Heart left ventricle (tissue), 16 donors: Measurements from ENCODE around the gene HSF2BP. TPM values are rescaled to one million over a fixed set of nuclear protein-coding genes. Genes with fewer than 3 reads are reported as not detected.

ENCODE experiments used
- ATAC-seq, 4 donors: fragments of 200-7000 bp; cut with Tn5 transposase; one replicate each; pipeline ENCODE4 v1.9.1; 2020 to 2022; ENCODE audit warnings: moderate library complexity in 4 of 4, mild to moderate bottlenecking in 3 of 4, moderate number of reproducible peaks in 1 of 4
- DNase-seq, 5 donors: peaks; one replicate each; pipeline ENCODE4 v3.0.0-alpha.2; 2020
- H3K27ac ChIP-seq, 12 donors: fragments of 200-600 bp; sonication (generic) in 4 of 12; one replicate each; pipeline versions ENCODE4 v1.5.0 to v1.8.0; 2016 to 2022; ENCODE audit warnings: mild to moderate bottlenecking in 2 of 12
- H3K27me3 ChIP-seq, 9 donors: fragments of 200-600 bp; sonication (generic) in 2 of 9; one replicate each; pipeline versions ENCODE4 v1.5.1 to v1.8.0; 2016 to 2022; ENCODE audit warnings: mild to moderate bottlenecking in 3 of 9
- H3K36me3 ChIP-seq, 9 donors: fragments of 200-600 bp; sonication (generic) in 2 of 9; one replicate each; pipeline versions ENCODE4 v1.5.0 to v1.8.0; 2018 to 2022; ENCODE audit warnings: mild to moderate bottlenecking in 2 of 9
- H3K4me1 ChIP-seq, 12 donors: fragments of 200-600 bp; sonication (generic) in 4 of 12; one replicate each; pipeline versions ENCODE4 v1.5.0 to v1.8.0; 2016 to 2022; ENCODE audit warnings: mild to moderate bottlenecking in 3 of 12
- H3K4me3 ChIP-seq, 12 donors: fragments of 200-600 bp; sonication (generic) in 4 of 12; one replicate each; pipeline versions ENCODE4 v1.5.0 to v1.8.0; 2017 to 2022; ENCODE audit warnings: mild to moderate bottlenecking in 9 of 12, moderate library complexity in 4 of 12
- H3K9me3 ChIP-seq, 12 donors: fragments of 200-600 bp; sonication (generic) in 4 of 12; one replicate each; pipeline versions ENCODE4 v1.5.0 to v1.8.0; 2016 to 2022; ENCODE audit warnings: mild to moderate bottlenecking in 1 of 12
- POLR2A ChIP-seq, 2 donors: fragments of 450-650 bp; IDR thresholded peaks; one replicate each; pipeline ENCODE4 v1.6.1; 2017; ENCODE audit warnings: antibody characterized with exemption in 2 of 2, mild to moderate bottlenecking in 2 of 2, moderate library complexity in 2 of 2
- whole genome bisulfite sequencing, 4 donors: extraction: QIAGEN DNeasy Blood & Tissue Kit in 2 of 4; methylation state at CpG; one replicate each; pipeline versions ENCODE4 v1.1.5 to v1.1.7; 2013 to 2018; 5-methylcytosine and 5-hydroxymethylcytosine counted together
- intact Hi-C, 10 donors: fragments of 100-400 bp; cut with DNase I; formaldehyde crosslinking; loops; one replicate each; pipeline versions ENCODE4 v1.11.1 to v1.14.2; 2022
- polyA plus RNA-seq, 2 donors: library from polyadenylated mRNA; stranded (reverse); fragments of 200-250 nt; gene quantifications; one replicate each; pipeline ENCODE4 v1.2.3, GENCODE V29; 2013
- total RNA-seq, 9 donors: library from RNA; depleted of rRNA in 2 of 9; stranded (reverse); fragments of >200 nt in 2 of 9; fragmentation: NEBNext Ultra II Directional in 3 of 9; extraction: Animal tissue kit (Norgen Biotek cat#: 25700) in 3 of 9; gene quantifications; one replicate each; pipeline versions ENCODE4 v1.1.0 to v1.2.4, GENCODE V29; 2016 to 2023
- TF ChIP-seq, protein P1 (sequence below), 12 donors: fragments of 200-600 bp; sonication (generic) in 4 of 12; IDR thresholded peaks; one replicate each; pipeline versions ENCODE4 v1.5.0 to v1.8.0; 2018 to 2022; ENCODE audit warnings: antibody characterized with exemption in 12 of 12, mild to moderate bottlenecking in 5 of 12
- donor health status: ischemic (EF 13 %, LVEDD 7.1; RV severe dilation, severe dysfunction).
- donor health status: healthy with polysubstance abuse.
- donor health status: DM: no; HTN: yes; CAD: no.
- donor health status: DM: no; HTN: no; CAD: no.
- donor health status: ischemic (EF 25% LVEDD 6.9; RV normal size, moderate dysfunction).
- donor health status: ischemic (EF 25% LVEDD 5.7; RV mildly dilated, moderate dysfunction).
- donor health status: healthy.
- donor health status: DM: yes; HTN: yes; CAD: no.
- donor health status: ischemic (EF 35%, LVEDD 5.7; RV mildly dilated, moderate dysfunction).
- donor health status: nonischemic (EF 11% LVEDD 7.7; RV severe dilation, severe dysfunction).
- donor health status: DM: yes; HTN: yes; CAD: no.
- donor health status: PGD.
- donor health status: ischemic (EF 29% LVEDD 5.4; RV normal size, mild dysfunction).
- donor health status: nonischemic (EF 23%, LVEDD 6.1; RV moderate dilation, normal function).

The HSF2BP gene
- total and polyA plus RNA-seq, 11 donors, result 0.08 to 0.32 (median 0.19) TPM; not detected in 8

DNA sequence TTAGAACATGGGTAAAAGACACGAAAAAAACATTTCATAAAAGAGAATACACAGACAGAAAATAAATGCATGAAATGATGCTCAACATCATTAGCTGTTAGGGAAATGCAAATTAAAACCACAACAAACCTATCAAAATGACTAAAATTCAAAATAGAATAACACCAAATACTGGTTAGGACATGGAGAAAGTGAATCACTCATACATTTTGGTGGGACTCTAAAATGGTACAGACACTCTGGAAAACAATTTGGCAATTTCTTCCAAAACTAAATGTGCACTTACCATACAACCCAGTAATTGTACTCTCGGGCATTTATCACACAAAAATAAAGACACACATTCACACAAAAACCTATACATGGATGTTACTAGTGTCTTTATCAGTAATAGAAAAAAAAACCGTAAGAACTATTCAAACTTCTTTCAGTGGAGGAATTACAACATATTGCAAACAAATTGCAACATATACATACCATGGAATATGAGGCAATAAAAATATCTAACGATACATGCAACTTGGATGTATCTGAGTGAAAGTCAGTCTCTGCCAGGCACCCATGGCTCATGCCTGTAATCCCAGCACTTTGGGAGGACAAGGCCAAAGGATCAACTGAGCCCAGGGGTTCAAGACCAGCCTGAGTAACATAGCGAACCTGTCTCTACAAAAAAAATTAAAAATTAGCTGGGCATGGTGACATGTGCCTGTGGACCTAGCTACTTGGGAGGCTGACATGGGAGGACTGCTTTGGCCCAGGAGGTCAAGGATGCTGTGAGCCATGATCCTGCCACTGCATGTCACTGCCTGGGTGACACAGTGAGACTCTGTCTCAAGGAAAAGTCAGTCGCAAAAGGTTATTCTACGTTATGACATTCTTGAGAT lies 19.6 kb downstream of the HSF2BP start:
- H3K36me3 ChIP-seq, result no peaks in the 10 kb centered on the region
- H3K27me3 ChIP-seq, result no peaks in the 10 kb centered on the region
- no peak for DNase-seq
- H3K4me3 ChIP-seq, result no peak overlapping the region
- H3K9me3 ChIP-seq, result no peaks in the 10 kb centered on the region
- WGBS, 4 donors, result 75 to 80% (median 77%) methylated on average over 7 of the region's 7 CpGs
- peaks cover 0 to 4% (median 0%) of the 10 kb centered on the region in 12 donors for H3K4me1 ChIP-seq
- no peak overlapping the region for H3K27ac ChIP-seq
- no peak for TF ChIP-seq POLR2A (IDR thresholded peaks at IDR 0.05)
- TF ChIP-seq, protein P1, sequence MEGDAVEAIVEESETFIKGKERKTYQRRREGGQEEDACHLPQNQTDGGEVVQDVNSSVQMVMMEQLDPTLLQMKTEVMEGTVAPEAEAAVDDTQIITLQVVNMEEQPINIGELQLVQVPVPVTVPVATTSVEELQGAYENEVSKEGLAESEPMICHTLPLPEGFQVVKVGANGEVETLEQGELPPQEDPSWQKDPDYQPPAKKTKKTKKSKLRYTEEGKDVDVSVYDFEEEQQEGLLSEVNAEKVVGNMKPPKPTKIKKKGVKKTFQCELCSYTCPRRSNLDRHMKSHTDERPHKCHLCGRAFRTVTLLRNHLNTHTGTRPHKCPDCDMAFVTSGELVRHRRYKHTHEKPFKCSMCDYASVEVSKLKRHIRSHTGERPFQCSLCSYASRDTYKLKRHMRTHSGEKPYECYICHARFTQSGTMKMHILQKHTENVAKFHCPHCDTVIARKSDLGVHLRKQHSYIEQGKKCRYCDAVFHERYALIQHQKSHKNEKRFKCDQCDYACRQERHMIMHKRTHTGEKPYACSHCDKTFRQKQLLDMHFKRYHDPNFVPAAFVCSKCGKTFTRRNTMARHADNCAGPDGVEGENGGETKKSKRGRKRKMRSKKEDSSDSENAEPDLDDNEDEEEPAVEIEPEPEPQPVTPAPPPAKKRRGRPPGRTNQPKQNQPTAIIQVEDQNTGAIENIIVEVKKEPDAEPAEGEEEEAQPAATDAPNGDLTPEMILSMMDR (IDR thresholded peaks at IDR 0.05), result no peak
- intact Hi-C loops, result loop anchor here in 2 of 10 donors (10.0 kb wide), 2 partner anchors 305 to 725 kb away; no protein-coding TSS in a partner anchor
- no peak for ATAC-seq

DNA sequence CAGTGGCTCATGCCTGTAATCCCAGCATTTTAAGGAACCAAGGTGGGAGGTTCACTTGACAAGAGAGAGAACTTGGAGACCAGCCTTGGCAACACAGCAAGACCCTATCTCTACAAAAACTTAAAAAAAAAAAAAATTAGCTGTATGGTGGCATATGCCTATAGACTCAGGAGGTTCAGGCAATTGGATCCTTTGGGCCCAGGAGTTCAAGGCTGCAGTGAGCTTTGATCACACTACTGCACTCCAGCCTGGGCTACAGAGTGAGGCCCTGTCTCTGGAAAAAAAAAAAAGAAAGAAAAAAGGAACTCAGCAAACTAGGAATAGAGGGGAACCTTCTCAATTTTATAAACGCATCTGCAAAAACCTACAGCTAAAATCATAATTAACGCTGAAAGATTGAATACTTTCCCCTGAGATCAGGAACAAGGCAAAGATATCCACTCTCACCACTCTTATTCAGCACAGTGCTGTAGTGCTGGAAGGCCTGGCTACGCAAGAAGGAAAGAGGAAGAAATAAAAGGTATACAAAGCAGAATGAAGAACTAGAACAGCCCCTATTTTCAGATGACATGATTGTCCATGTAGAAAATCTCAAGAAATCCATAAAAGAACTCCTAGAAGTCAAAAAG lies 21.6 kb downstream of the HSF2BP start:
- intact Hi-C loops, result no loop called here
- TF ChIP-seq POLR2A (IDR thresholded peaks at IDR 0.05), result no peak
- TF ChIP-seq, protein P1 (IDR thresholded peaks at IDR 0.05), result no peak
- Histone ChIP-seq H3K9me3 (no peaks in the 10 kb centered on the region), H3K4me3 (no peak overlapping the region), H3K27me3 (no peaks in the 10 kb centered on the region), H3K27ac (no peak overlapping the region), H3K4me1 (no peaks in the 10 kb centered on the region), H3K36me3 (no peaks in the 10 kb centered on the region)
- no peak for ATAC-seq
- WGBS, 4 donors, result 92 to 96% (median 94%) methylated on average over 3 of the region's 3 CpGs
- DNase-seq, result no peak

DNA sequence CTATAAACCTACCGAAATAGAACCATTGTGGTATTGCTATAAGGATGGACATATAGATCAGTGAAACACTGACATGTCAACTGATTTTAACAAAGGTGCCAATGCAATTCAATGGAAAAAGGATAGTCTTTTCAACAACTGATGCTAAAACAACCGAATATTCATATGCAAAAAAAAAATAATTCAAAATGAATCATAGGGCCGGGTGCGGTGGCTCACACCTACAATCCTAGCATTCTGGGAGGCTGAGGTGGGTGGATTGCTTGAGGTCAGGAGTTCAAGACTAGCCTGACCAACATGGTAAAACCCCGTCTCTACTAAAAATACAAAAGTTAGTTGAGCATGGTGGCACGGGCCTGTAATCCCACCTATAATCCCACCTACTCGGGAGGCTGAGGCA lies 23.9 kb downstream of the HSF2BP start:
- H3K4me3 ChIP-seq, result no peak overlapping the region
- no peak for ATAC-seq
- TF ChIP-seq, protein P1 (IDR thresholded peaks at IDR 0.05), result no peak
- TF ChIP-seq POLR2A (IDR thresholded peaks at IDR 0.05), result no peak
- H3K36me3 ChIP-seq, result no peaks in the 10 kb centered on the region
- H3K9me3 ChIP-seq, result no peaks in the 10 kb centered on the region
- H3K27me3 ChIP-seq, result no peaks in the 10 kb centered on the region
- no peak for DNase-seq
- H3K27ac ChIP-seq, result no peak overlapping the region
- intact Hi-C loops, result no loop called here
- 97 to 98% (median 98%) methylated on average over 7 of the region's 7 CpGs for WGBS, 4 donors
- H3K4me1 ChIP-seq, result no peaks in the 10 kb centered on the region

DNA sequence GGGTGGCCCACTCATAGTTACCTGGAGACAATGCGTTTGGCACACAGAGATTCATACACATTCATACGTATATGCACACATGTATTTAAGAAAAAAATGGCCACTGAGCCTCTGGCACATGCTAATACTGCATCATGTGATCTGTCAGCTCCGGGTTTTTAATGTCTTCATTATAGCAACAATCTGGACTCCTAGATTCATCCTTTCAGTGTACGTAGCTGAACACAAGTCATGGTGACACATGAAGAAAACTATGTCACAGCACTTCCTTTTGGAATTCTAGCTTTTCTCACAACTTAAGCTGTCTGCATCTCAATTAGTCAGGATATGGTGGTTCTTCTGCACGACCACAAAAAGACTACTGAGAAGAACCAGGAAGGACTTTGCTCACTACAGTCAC lies 24.7 kb downstream of the HSF2BP start:
- intact Hi-C loops, result no loop called here
- no peaks in the 10 kb centered on the region for H3K27me3 ChIP-seq
- ATAC-seq, result no peak
- no peak overlapping the region for H3K4me3 ChIP-seq
- no peaks in the 10 kb centered on the region for H3K9me3 ChIP-seq
- TF ChIP-seq, protein P1 (IDR thresholded peaks at IDR 0.05), result no peak
- no peak for TF ChIP-seq POLR2A (IDR thresholded peaks at IDR 0.05)
- 76 to 83% (median 81%) methylated on average over 5 of the region's 5 CpGs for WGBS, 4 donors
- H3K36me3 ChIP-seq, result no peaks in the 10 kb centered on the region
- no peak overlapping the region for H3K27ac ChIP-seq
- DNase-seq, result no peak
- H3K4me1 ChIP-seq, result no peaks in the 10 kb centered on the region
